NCI-H2196 (cell line): Measurements from ENCODE around the gene EMP1.
"Not testable (repeated sequence)": the region's sequence is repeated elsewhere in the genome, so short reads cannot be mapped to it uniquely, and the experiment has no call there.

Experiments used
- DNase-seq: peaks from one replicate; lab custom pipeline; 2025; ENCODE audit not compliant: unreplicated experiment; lab: John Stamatoyannopoulos, UW

Gene EMP1

GRCh38 chr12:13255792-13256691 is 59.5 kb downstream of the EMP1 start:
- peak; percentile 77 for DNase-seq

DNA sequence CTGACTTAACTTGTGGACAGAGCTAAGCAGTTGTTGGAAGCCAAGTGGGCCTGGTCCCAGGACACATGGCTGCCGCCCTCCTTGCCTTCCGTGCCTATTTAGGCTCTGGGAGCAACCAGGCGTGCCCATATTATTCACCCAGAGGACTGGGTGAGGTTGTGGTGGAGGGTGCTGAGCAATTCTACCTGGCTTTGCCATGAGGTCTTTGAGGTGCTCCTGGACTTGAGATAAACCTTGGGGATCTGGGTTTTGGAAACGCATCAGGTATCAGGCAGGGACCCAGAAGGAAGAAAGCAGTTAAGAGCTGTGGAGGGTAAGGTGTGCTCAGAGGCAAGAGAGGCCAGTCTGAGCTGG is 60.1 kb downstream of the EMP1 start:
- no peak for DNase-seq

DNA sequence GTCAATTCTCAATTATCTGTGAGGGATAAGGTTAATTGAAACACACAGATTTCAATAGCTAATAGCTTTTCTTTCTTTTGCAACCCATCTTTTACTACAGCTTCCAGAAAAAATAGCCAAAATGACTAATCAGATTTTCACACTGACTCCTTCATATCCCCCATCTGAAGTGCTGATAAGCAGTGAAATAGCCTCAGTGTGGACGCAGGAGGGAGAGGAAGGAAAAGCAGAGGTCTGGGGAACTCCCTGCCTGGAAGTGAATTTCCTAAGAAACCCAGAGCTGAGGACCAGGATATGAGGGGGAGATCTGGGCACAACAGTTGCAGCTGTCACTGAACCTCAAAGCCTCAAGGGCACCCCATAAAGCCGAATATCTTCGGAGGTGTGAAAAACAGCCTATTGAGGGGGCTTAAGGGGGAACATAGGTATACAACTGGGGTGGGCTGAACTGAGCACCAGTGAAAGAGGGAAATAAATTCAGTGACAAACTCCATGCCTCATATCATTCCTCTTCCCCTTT is 60.9 kb downstream of the EMP1 start:
- no peak for DNase-seq

DNA sequence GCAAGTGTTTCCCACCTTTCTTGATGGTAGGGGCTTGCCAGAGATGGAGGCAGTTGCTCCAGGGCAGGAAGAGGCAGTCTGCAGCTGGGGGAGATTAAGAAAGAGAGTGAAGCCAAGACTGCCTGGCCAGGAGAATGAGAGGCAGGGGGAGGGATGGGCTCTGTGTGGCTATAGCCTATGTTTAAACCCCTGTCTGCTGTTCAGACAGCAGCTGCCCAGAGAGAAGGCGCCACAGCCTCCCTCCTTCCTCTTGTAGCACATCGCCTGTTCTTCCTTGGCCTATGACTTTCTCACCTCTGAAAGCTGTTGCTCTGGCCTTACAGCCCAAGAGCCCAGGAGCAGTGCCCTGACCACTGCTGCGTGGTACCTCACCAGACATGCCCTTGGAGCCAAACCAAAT is 61.7 kb downstream of the EMP1 start:
- DNase-seq: no peak

GRCh38 chr12:13258717-13259119 is 62.2 kb downstream of the EMP1 start:
- no peak for DNase-seq

- not testable (repeated sequence) for DNase-seq
Measured at GRCh38 chr12:13259625-13260024, 63.1 kb downstream of the EMP1 start.

DNA sequence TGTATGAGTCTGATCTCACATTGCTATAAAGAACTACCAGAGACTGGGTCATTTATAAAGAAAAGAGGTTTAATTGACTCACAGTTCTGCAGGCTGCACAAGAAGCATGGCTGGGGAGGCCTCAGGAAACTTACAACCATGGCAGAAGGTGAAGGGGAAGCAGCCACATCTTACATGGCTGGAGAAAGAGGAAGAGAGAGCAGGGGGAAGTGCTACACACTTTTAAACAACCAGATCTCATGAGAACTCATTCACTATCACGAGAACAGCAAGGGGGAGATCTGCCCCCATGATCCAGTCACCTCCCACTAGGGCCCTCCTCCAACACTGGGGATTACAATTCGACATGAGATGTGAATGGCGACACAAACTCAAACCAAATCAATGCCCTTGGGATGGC is 71.3 kb downstream of the EMP1 start:
- DNase-seq: not testable (repeated sequence)

DNA sequence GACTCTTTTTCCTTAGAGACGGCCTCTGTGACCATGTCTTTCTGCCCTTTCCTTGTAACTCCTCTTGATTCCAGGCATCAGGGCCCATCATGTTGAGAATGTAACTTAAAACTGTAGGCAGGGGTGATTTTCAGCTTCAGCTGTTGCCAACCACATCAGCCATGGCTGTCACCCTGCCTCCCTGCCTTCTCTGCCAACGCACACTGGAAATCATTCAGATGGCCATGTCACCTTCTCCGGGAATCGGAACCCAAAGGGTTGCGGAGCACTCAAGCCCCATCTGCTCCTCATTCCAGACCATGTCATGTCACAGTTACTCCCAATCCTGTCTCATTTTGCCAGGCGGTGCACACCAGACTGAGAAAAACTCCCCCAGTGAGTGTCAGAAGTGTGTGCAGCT is 72.1 kb downstream of the EMP1 start:
- DNase-seq: no peak
